Endothelial cell of umbilical vein (primary cell): ENCODE results near the gene CD247. TPM values are rescaled to one million over a fixed set of nuclear protein-coding genes. Genes with fewer than 3 reads are reported as not detected.

Experiments
- BruUV-seq: library from RNA; stranded (reverse); fragments of 400-500 nt; replicated peaks from 2 replicates; lab custom pipeline; 2021; lab: Mats Ljungman, UMichigan
- CTCF ChIA-PET: fragments of 300-600, 350-600 bp; sonication (Branson Sonifier 250); formaldehyde crosslinking; loops from one replicate; lab custom pipeline; 2021; ENCODE audit warnings: antibody characterized with exemption, inconsistent platforms; lab: Charles Lee
- POLR2A ChIA-PET: fragments of 300-600, 350-600 bp; sonication (Branson Sonifier 250); formaldehyde crosslinking; loops from one replicate; lab custom pipeline; 2021; ENCODE audit warnings: antibody characterized with exemption, inconsistent platforms; lab: Charles Lee
- DNase-seq: peaks from one replicate; pipeline ENCODE4 v3.0.0-alpha.2; 2011; ENCODE audit warnings: low read depth, low spot score
- FAIRE-seq: peaks from 2 replicates; lab custom pipeline; 2011; peaks lifted over from hg19 to GRCh38; lab: Jason Lieb, UNC
- H2AFZ ChIP-seq: 2 replicates; pipeline ENCODE4 v1.6.0; 2012; ENCODE audit warnings: low read depth, low read length, control low read depth, inconsistent platforms
- H3K27ac ChIP-seq: 2 replicates; pipeline ENCODE4 v1.5.1; 2011; ENCODE audit warnings: low read depth, mild to moderate bottlenecking, control low read depth, low read length, moderate library complexity; ENCODE audit not compliant: insufficient read depth
- H3K27me3 ChIP-seq, 2 experiments: 2 replicates each; pipeline versions ENCODE4 v1.6.0 to v1.6.1; 2011; ENCODE audit warnings: low read length in 2 of 2, mixed read lengths in 1 of 2; ENCODE audit not compliant: control insufficient read depth in 2 of 2, insufficient read depth in 2 of 2
- H3K36me3 ChIP-seq, 2 experiments: 2 replicates in 1 of 2; 3 replicates in 1 of 2; pipeline ENCODE4 v1.5.1; 2011; ENCODE audit warnings: low read length in 2 of 2, mild to moderate bottlenecking in 1 of 2, moderate library complexity in 1 of 2; ENCODE audit not compliant: control insufficient read depth in 2 of 2, insufficient read depth in 2 of 2; ENCODE audit errors: extremely low read depth in 1 of 2
- H3K4me1 ChIP-seq: 3 replicates; pipeline ENCODE4 v1.5.1; 2011; ENCODE audit warnings: mild to moderate bottlenecking, low read length; ENCODE audit not compliant: control insufficient read depth, insufficient read depth; ENCODE audit errors: extremely low read depth
- H3K4me2 ChIP-seq: 2 replicates; pipeline ENCODE4 v1.6.1; 2011; ENCODE audit warnings: low read length, control low read depth, mixed read lengths; ENCODE audit not compliant: insufficient read depth
- H3K4me3 ChIP-seq, 3 experiments: fragments of 200-600 bp in 1 of 3; sonication (generic), shearing (Covaris generic) in 1 of 3; replicated peaks in 1 of 3; 2 replicates each; pipeline ENCODE4 v1.5.1; 2011 to 2016; ENCODE audit warnings: control low read depth in 3 of 3, low read length in 3 of 3, mild to moderate bottlenecking in 2 of 3, inconsistent platforms in 1 of 3, low read depth in 1 of 3, moderate library complexity in 1 of 3; ENCODE audit not compliant: insufficient read depth in 1 of 3
- H3K79me2 ChIP-seq: 2 replicates; pipeline ENCODE4 v1.6.0; 2012; ENCODE audit warnings: low read length, inconsistent platforms; ENCODE audit not compliant: control insufficient read depth, insufficient read depth
- H3K9ac ChIP-seq: replicated peaks from 2 replicates; pipeline ENCODE3; 2011; ENCODE audit warnings: low read length, control low read depth; ENCODE audit not compliant: insufficient read depth; ENCODE audit errors: extremely low read depth
- H3K9me1 ChIP-seq: replicated peaks from 3 replicates; pipeline ENCODE4 v1.6.0; 2011; ENCODE audit warnings: mild to moderate bottlenecking, low read length; ENCODE audit not compliant: control insufficient read depth, insufficient read depth; ENCODE audit errors: extremely low read depth
- H3K9me3 ChIP-seq: replicated peaks from 2 replicates; pipeline ENCODE4 v1.5.1; 2012; ENCODE audit warnings: low read length, inconsistent platforms; ENCODE audit not compliant: control insufficient read depth, insufficient read depth
- H4K20me1 ChIP-seq: replicated peaks from 2 replicates; pipeline ENCODE3; 2011; ENCODE audit warnings: mild to moderate bottlenecking, low read length; ENCODE audit not compliant: control insufficient read depth, insufficient read depth; ENCODE audit errors: extremely low read depth
- CTCF ChIP-seq, 2 donors: IDR thresholded peaks; 1 replicate in 1 of 2; 2 replicates in 1 of 2; pipeline ENCODE4 v1.5.1; 2011; ENCODE audit warnings: low read length in 2 of 2, mild to moderate bottlenecking in 2 of 2, moderate library complexity in 2 of 2, control low read depth in 1 of 2, inconsistent platforms in 1 of 2, low read depth in 1 of 2; ENCODE audit not compliant: insufficient read depth in 1 of 2; ENCODE audit errors: extremely low read depth in 1 of 2
- EZH2 ChIP-seq: IDR thresholded peaks from 2 replicates; pipeline ENCODE4 v1.6.1; 2012; ENCODE audit warnings: borderline replicate concordance, low read depth, mild to moderate bottlenecking, moderate library complexity, low read length, inconsistent platforms; ENCODE audit not compliant: severe bottlenecking
- FOS ChIP-seq: IDR thresholded peaks from 2 replicates; pipeline ENCODE4 v1.6.1; 2011; ENCODE audit warnings: mild to moderate bottlenecking, low read length, moderate library complexity, borderline replicate concordance; ENCODE audit not compliant: insufficient read depth
- GATA2 ChIP-seq: IDR thresholded peaks from 2 replicates; pipeline ENCODE4 v1.7.0; 2011; ENCODE audit warnings: low read depth, mild to moderate bottlenecking, moderate library complexity, mixed read lengths, low read length; ENCODE audit not compliant: insufficient read length, insufficient read depth
- JUN ChIP-seq: IDR thresholded peaks from 2 replicates; pipeline ENCODE4 v1.6.1; 2011; ENCODE audit warnings: borderline replicate concordance, low read depth; ENCODE audit not compliant: insufficient read length, insufficient read depth
- MAX ChIP-seq: IDR thresholded peaks from 2 replicates; pipeline ENCODE4 v1.6.1; 2011; ENCODE audit not compliant: insufficient read depth, insufficient read length
- MYC ChIP-seq: IDR thresholded peaks from one replicate; pipeline ENCODE4 v1.6.1; 2011; ENCODE audit warnings: mild to moderate bottlenecking, low read depth, low read length
- POLR2A ChIP-seq: IDR thresholded peaks from 2 replicates; pipeline ENCODE4 v1.6.1; 2012; ENCODE audit warnings: low read depth, mild to moderate bottlenecking, control low read depth, low read length
- POLR2AphosphoS5 ChIP-seq: IDR thresholded peaks from 2 replicates; pipeline ENCODE4 v1.6.1; 2012; ENCODE audit warnings: low read depth, mild to moderate bottlenecking, control low read depth, low read length, moderate library complexity; ENCODE audit not compliant: insufficient read depth
- dilution Hi-C: fragments of 300-500 bp; cut with MboI; formaldehyde crosslinking; loops from one replicate; pipeline ENCODE4 v1.15.0; 2019; ENCODE audit warnings: low sequenced_read_pairs; ENCODE audit not compliant: extremely low pct_ligation_motif_present
- intact Hi-C: fragments of 100-400 bp; cut with micrococcal nuclease; formaldehyde crosslinking; loops from one replicate; pipeline ENCODE4 v1.10.0; 2022
- polyA plus RNA-seq, 4 experiments: library from polyadenylated mRNA; depleted of rRNA in 3 of 4; stranded (reverse) in 3 of 4; unstranded in 1 of 4; fragments of >200 nt; gene quantifications; 2 replicates each; pipeline versions ENCODE4 v1.2.1 to v1.2.3, GENCODE V29; 2011 to 2012; ENCODE audit warnings: missing spikeins in 1 of 4
- total RNA-seq: library from RNA; stranded (reverse); gene quantifications from 2 replicates; pipeline ENCODE4 v1.2.3, GENCODE V29; 2021

The CD247 gene
- total and polyA plus RNA-seq, 2 donors (not counting 3 experiments of a cell fraction or from before 2014, with no cell fraction given): not detected

- ChIA-PET CTCF (interaction anchor here (1.8 kb wide), 1 partner anchor 9 kb away, joined by 4 read pairs; no protein-coding TSS in a partner anchor), POLR2A (no interaction called here)
- TF ChIP-seq MYC: no peak
- TF ChIP-seq MAX: no peak
- TF ChIP-seq GATA2: no peak
- no peak for TF ChIP-seq FOS
- TF ChIP-seq CTCF (IDR thresholded peaks at IDR 0.05; ENCODE audit: extremely low read depth in 1 of 2, insufficient read depth in 1 of 2, low read depth in 1 of 2, low read length in 2 of 2): no peak
- TF ChIP-seq JUN: no peak
- TF ChIP-seq POLR2A: no peak
- no peak for TF ChIP-seq POLR2AphosphoS5
- TF ChIP-seq EZH2: no peak
- FAIRE-seq: no peak
- DNase-seq: no peak
- H3K4me3 ChIP-seq: no peak overlapping the region
- H4K20me1 ChIP-seq: no peaks in the 10 kb centered on the region
- no peak overlapping the region for H3K9ac ChIP-seq
- no peaks in the 10 kb centered on the region for H3K9me1 ChIP-seq
- intact Hi-C loops (no loop called here), dilution Hi-C loops (no loop called here)
- no peak overlapping the region for H3K4me2 ChIP-seq
- no peaks in the 10 kb centered on the region for H3K9me3 ChIP-seq
- H3K79me2 ChIP-seq: no peaks in the 10 kb centered on the region
- H3K36me3 ChIP-seq: peaks cover 4 to 8% of the 10 kb centered on the region in 2 experiments
- H3K27me3 ChIP-seq: no peaks in the 10 kb centered on the region
- H3K4me1 ChIP-seq: no peaks in the 10 kb centered on the region
- H2AFZ ChIP-seq: no peak overlapping the region
- no peak overlapping the region for H3K27ac ChIP-seq
- no TSS peak for BruUV-seq
These were observed 101.8 kb downstream of the CD247 start for GRCh38 chr1:167416506-167416905.
